Kidney tubule cell (primary cell): ENCODE measurements around the gene PGAP6.
"Not testable (repeated sequence)": the region's sequence is repeated elsewhere in the genome, so short reads cannot be mapped to it uniquely, and the experiment has no call there.

Source experiments
- DNase-seq: peaks from one replicate; pipeline ENCODE4 v3.0.0-alpha.2; 2018; ENCODE audit warnings: low spot score

The PGAP6 gene

DNA sequence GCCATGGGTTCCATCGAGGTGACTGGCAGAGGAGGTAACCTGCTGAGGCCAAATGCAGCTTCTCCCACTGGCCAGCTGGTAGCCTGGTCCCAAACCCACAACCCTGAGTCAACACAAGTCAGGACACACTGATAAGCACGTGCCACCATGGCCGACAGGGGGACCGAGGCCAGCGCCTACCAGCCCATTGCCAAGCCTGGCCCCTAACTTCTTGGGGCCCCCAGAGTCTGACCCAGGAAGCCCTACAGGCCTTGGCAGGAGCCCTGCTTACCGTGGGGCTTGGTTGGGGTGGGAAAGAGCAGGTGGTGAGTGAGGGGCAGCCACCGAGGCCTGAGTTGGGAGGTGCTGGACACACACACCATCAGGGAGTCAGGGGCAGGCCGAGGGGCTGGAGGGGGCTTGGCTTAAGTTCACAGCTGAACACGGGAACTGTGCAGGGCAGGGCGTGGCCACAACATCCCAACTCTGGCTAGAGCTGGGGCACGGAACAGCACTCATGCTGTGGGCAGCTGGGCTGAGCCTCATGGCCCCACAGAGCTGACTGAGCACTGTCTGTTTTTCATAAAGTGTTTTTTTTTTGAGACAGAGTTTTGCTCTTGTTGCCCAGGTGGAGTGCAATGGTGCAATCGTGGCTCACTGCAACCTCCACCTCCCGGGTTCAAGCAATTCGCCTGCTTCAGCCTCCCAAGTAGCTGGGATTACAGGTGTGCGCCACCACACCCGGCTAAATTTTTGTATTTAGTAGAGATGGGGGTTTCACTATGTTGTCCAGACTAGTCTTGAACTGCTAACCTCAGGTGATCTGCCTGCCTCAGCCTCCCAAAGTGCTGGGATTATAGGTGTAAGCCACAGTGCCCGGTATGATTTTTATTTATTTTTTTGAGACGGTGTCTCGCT lies 16.9 kb downstream of the PGAP6 start:
- DNase-seq: no peak

- DNase-seq: no peak
Observed at GRCh38 chr16:363766-364490, 17.9 kb downstream of the PGAP6 start.

GRCh38 chr16:363110-363765 lies 18.5 kb downstream of the PGAP6 start:
- DNase-seq: no peak

GRCh38 chr16:362702-362999 lies 19.1 kb downstream of the PGAP6 start:
- DNase-seq: not testable (repeated sequence)

GRCh38 chr16:361872-362701 lies 19.7 kb downstream of the PGAP6 start:
- peak; percentile 87 for DNase-seq

- no peak for DNase-seq
Observed at GRCh38 chr16:361341-361871, 20.4 kb downstream of the PGAP6 start.

- no peak for DNase-seq
Observed at GRCh38 chr16:360698-361336, 21.0 kb downstream of the PGAP6 start.

DNA sequence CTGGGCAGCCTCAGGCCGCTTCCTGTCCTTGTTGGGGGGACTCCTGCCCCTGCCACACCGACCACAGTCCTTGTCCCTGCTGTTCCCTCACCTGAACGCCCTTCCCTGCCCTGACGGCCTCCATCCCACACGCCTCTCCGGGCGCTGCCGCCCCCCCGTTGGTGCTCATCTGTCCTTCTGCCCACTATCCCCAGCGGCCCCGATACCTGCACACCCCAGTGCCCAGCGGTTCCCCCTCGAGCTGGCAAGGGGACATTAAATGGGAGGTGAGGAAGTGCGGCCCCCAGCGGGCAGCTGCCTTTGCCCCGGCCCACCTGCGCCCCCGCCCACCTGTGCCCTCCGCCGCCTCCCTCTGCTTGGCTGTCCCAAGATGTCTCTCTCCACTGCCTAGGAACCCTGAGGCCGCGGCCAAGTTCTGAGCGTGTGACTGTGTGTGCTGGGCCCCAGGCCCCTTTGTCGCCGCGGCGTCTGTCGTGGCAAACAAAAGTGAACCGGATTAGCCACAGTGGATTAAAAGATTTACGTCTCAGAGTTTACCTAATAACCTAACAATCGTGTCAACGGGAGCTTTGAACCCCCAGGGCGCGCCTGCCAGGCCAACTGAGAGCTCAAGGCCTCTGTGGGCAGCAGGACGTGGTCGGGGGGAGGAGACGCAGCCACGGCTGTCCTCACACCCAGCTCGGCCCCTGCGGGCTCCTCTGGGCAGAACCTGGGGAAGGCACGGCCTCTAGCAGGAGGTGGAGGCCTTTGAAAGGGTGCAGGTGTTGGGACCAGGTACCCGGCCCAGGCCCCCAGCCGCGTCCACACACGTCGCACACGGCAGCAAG lies 21.7 kb downstream of the PGAP6 start:
- DNase-seq: no peak

GRCh38 chr16:359067-359763 lies 22.6 kb downstream of the PGAP6 start:
- no peak for DNase-seq

GRCh38 chr16:356741-357140 lies 25.0 kb downstream of the PGAP6 start:
- no peak for DNase-seq

DNA sequence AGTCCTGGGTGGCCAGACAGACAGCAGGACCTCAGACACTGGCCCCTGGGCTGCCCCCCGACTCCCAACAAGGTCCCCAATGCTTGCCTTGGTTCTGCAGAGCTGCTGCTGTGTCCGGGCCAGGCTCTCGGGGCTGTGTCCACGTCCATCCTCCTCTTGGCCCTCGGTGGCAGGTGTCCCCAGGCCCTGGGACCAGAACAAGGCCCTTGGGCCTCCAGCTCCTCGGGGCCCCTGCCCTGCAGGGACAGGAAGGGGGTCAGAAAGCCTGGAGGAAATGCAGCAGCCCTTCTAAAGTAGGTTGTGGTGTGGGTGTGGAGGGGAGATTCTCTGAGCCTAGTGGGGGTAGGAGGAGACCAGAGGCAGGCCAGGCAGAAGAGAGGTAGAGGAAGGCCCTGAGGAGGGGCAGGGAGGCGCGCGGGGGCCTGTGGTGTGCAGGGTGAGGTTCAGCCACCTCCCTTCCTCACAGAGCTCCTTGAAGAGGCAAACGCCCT lies 26.8 kb downstream of the PGAP6 start:
- no peak for DNase-seq

GRCh38 chr16:354291-354881 lies 27.4 kb downstream of the PGAP6 start:
- DNase-seq: no peak

DNA sequence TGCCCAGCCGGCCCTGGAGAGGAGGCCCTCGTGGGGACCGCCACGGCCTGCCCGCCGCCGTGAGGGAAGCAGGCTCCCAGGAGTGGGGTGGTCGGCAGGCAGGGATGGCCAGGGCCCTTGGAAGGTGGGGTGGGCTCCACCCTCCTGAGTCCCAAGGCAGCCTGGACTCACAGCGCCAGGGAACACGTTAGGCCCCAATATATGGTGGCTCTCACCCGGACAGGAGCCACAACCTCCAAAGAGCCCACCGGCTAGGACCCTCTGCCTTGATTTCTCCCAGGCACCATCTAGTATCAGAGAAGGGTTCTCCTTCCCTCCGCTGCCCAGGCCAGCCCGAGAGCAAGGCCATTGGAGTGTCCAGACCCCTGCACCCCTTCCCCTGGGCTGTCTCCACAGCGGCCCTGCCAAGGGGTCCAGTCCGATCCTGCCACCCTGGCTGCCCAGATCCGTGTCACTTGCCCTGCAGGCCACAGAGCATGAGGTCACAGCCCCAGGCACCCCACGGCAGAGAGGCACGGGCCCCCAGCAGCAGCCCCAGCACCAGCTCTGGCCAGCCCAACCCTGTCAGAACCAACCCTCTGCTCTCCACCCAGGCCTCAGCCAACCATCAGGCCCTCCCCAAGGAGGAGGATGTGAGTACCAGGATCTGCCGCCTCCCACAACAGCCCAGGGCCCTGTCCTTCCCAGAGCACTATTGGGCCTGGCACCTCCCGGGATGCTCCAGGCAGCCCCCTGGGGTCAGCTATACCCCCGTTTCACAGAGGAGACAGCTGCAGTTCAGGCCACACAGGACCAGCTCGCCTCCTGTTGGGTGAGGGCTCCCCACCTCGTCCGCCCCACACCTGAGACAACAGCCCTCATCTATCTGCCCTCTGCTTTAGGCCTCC lies 28.1 kb downstream of the PGAP6 start:
- DNase-seq: no peak

DNA sequence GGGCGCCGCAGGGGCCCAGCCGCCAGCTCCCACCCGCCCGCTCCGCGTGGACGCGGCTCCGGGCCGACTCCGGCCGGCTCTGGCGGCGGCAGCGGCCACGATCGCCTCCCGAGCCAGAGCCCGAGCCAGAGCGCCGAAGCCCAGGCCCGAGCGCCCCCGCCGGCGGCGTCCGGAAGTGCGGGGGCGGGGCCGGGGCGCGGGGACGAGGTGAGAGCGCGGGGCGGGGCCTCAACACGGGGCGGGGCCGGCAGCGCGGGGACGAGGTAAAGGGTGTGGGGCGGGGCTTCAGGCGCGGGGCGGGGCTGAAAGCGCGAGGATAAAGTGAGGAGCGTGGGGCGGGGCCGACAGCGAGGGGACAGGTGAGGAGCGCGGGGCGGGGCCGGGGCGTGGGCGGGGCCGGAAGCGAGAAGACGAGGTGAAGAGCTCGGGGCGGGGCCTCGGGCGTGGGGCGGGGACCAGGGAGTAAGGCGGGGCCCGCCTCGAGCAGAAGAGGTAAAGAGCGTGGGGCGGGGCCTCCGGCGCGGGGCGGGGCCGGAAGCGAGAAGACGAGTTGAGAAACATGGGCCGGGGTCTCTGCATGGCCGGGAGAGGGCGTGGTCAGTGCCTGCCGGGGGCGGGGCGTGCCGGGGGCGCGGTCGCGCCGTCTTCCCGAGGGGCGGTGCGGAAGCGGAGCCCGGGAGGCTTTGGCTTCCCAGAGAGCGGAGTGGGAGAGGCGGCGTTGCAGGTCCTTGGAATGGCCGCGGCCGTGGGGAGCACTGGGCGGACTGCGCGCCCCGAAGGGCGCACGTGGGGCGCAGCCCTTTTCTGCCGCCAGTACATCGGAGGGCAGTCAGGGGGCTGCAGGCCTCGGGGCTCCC lies 29.0 kb downstream of the PGAP6 start, which contains the start of gene AXIN1:
Gene AXIN1, minus strand, starts transcription at position 177 of the 857 bp plus-strand sequence. CDS start 5,698 bp downstream, outside the sequence.
- DNase-seq: peak; percentile 98

DNA sequence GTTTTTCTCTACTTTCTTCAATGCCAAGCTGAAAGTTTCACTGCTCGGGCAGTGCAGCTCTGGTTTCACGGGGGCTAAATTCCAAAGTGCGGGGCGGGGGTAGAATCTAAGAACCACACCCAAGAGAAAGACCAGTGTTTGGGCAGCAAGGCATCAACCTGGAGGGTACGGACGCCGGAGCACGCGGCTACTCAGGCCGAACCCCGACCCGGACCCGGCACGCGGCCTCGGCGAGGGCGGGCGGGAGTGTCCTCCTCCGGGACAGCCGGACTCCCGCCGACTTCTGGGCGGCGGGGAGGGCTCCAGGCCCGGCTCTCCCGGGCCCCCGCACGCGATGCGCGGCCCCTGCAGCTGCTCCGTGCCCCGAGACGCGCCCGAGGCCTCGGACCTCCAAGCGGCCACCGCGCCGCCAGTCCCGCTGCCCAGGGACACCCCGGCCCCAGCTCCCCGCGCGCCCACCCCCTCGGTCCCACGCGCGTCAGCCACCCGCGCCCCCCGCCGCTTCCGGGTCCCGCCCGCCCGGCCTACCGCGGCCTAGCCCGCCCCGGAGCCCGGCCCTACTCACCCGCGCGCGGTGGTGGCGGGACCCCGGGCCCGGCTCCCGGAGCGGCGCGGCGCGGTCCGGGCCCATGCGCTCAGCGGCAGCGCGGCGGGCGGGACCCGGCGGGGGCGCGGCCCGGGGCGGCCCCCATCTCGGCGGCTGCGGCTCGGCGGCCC lies 29.8 kb downstream of the PGAP6 start:
- peak; percentile 14 for DNase-seq

- no peak for DNase-seq
Observed at GRCh38 chr16:350203-350602, 31.6 kb downstream of the PGAP6 start.
